ENCODE results near the gene DDB1. TPM values are rescaled to one million over a fixed set of nuclear protein-coding genes. Genes with fewer than 3 reads are reported as not detected.
A peak's percentile ranks its signal among the peaks of the same experiment; 100 is the strongest.

The DDB1 gene
- total RNA-seq, 1 donor from 2014 or later = 259 TPM

GRCh38 chr11:61339490-61339878, 6.6 kb upstream of the DDB1 start:
- no peak for TF ChIP-seq CTCF (IDR thresholded peaks at IDR 0.05; ENCODE audit: partially characterized antibody, unreplicated experiment)
- Mint-ChIP-seq H3K4me3 (ENCODE audit: unreplicated experiment) (no peak overlapping the region), H3K36me3 (ENCODE audit: unreplicated experiment) (no peaks in the 10 kb centered on the region), H3K9me3 (ENCODE audit: unreplicated experiment) (peaks cover 4% of the 10 kb centered on the region), H3K27me3 (ENCODE audit: unreplicated experiment) (peaks cover 4% of the 10 kb centered on the region), H3K4me1 (ENCODE audit: low read depth, unreplicated experiment) (peaks cover 6% of the 10 kb centered on the region), H3K27ac (ENCODE audit: unreplicated experiment) (no peak overlapping the region)
- DNase-seq = no peak

- DNase-seq = no peak
- no peaks in the 10 kb centered on the region for H3K36me3 Mint-ChIP-seq (ENCODE audit: unreplicated experiment)
- H3K9me3 Mint-ChIP-seq (ENCODE audit: unreplicated experiment) = peaks cover 4% of the 10 kb centered on the region
- H3K4me3 Mint-ChIP-seq (ENCODE audit: unreplicated experiment) = no peak overlapping the region
- no peak for TF ChIP-seq CTCF (IDR thresholded peaks at IDR 0.05; ENCODE audit: partially characterized antibody, unreplicated experiment)
- H3K27ac Mint-ChIP-seq (ENCODE audit: unreplicated experiment) = no peak overlapping the region
- H3K27me3 Mint-ChIP-seq (ENCODE audit: unreplicated experiment) = peaks cover 4% of the 10 kb centered on the region
- peaks cover 4% of the 10 kb centered on the region for H3K4me1 Mint-ChIP-seq (ENCODE audit: low read depth, unreplicated experiment)
Observed at GRCh38 chr11:61338783-61339489, 6.0 kb upstream of the DDB1 start.

GRCh38 chr11:61337706-61338470, 5.0 kb upstream of the DDB1 start:
- Mint-ChIP-seq H3K27me3 (ENCODE audit: unreplicated experiment) (peaks cover 10% of the 10 kb centered on the region), H3K36me3 (ENCODE audit: unreplicated experiment) (no peaks in the 10 kb centered on the region), H3K4me3 (ENCODE audit: unreplicated experiment) (no peak overlapping the region), H3K9me3 (ENCODE audit: unreplicated experiment) (peaks cover 8% of the 10 kb centered on the region), H3K27ac (ENCODE audit: unreplicated experiment) (no peak overlapping the region), H3K4me1 (ENCODE audit: low read depth, unreplicated experiment) (peaks cover 7% of the 10 kb centered on the region)
- TF ChIP-seq CTCF (IDR thresholded peaks at IDR 0.05; ENCODE audit: partially characterized antibody, unreplicated experiment) = no peak
- DNase-seq = no peak

GRCh38 chr11:61336171-61336935, 3.4 kb upstream of the DDB1 start:
- Mint-ChIP-seq H3K27ac (ENCODE audit: unreplicated experiment) (peak overlapping the region; percentile 90), H3K36me3 (ENCODE audit: unreplicated experiment) (no peaks in the 10 kb centered on the region), H3K4me1 (ENCODE audit: low read depth, unreplicated experiment) (peaks cover 19% of the 10 kb centered on the region), H3K27me3 (ENCODE audit: unreplicated experiment) (peaks cover 10% of the 10 kb centered on the region), H3K9me3 (ENCODE audit: unreplicated experiment) (peaks cover 13% of the 10 kb centered on the region), H3K4me3 (ENCODE audit: unreplicated experiment) (no peak overlapping the region)
- TF ChIP-seq CTCF (IDR thresholded peaks at IDR 0.05; ENCODE audit: partially characterized antibody, unreplicated experiment) = peak; percentile 96
- peak; percentile 86 for DNase-seq

Measured in glutamatergic neuron (in vitro differentiated cells).